ENCODE results near the gene EIF1AX. TPM values are rescaled to one million over a fixed set of nuclear protein-coding genes. Genes with fewer than 3 reads are reported as not detected.

The EIF1AX gene
- total RNA-seq, result 100 to 1,000 TPM in 5 of 7 donors, 10 to 100 TPM in 2; 67.1 to 151 (median 112) TPM
- 10 to 100 TPM; 52.8 to 54.6 TPM for polyA plus RNA-seq
- long read RNA-seq, donor 1, full-length matches to known transcripts, result 197 of 224 reads
- long read RNA-seq, donor 1, partial matches to known transcripts, result 7 of 224 reads
- long read RNA-seq, donor 1, other reads (novel, unspliced or antisense), result 20 of 224 reads
- long read RNA-seq, donor 2, full-length matches to known transcripts, result 97 of 103 reads
- long read RNA-seq, donor 2, partial matches to known transcripts, result 6 of 103 reads
- long read RNA-seq, donor 2, other reads (novel, unspliced or antisense), result 0 of 103 reads
- long read RNA-seq, donor 3, full-length matches to known transcripts, result 119 of 128 reads
- long read RNA-seq, donor 3, partial matches to known transcripts, result 3 of 128 reads
- long read RNA-seq, donor 3, other reads (novel, unspliced or antisense), result 6 of 128 reads

- WGBS, 3 donors, result 1 to 2% (median 1%) methylated on average over 40 to 82 of the region's 82 CpGs
- Histone ChIP-seq H3K9me3 (no peaks in the 10 kb centered on the region), H3K27ac (peak within 1 kb of the TSS; percentile 87 to 93), H3K27me3 (no peaks in the 10 kb centered on the region), H3K4me1 (ENCODE audit: insufficient read depth) (peaks cover 8% of the 10 kb centered on the region), H3K4me3 (peak within 1 kb of the TSS; percentile 65), H3K36me3 (no peaks in the 10 kb centered on the region)
- TF ChIP-seq POLR2A (IDR thresholded peaks at IDR 0.05) (peak; percentile 96), EP300 (IDR thresholded peaks at IDR 0.05) (peak; percentile 2), CTCF (IDR thresholded peaks at IDR 0.05) (peak in 1 of 3 donors; percentile 39)
- intact Hi-C loops (cut with DNase I), result loop anchor here in 1 of 4 donors (5.0 kb wide), 1 partner anchor 126 kb away; the partner anchor contains the start of gene RPS6KA3
- peak; percentile 99 for DNase-seq
Observed at GRCh38 chrX:20141281-20142220, at the start of gene EIF1AX. Gene EIF1AX, minus strand, starts transcription at chrX:20141838. Its CDS starts 198 bp downstream, at chrX:20141640.

GRCh38 chrX:20189171-20189570, 47.5 kb upstream of the EIF1AX start:
- TF ChIP-seq EP300 (IDR thresholded peaks at IDR 0.05) (no peak), CTCF (IDR thresholded peaks at IDR 0.05) (no peak), POLR2A (IDR thresholded peaks at IDR 0.05) (no peak)
- H3K27me3 ChIP-seq, result no peaks in the 10 kb centered on the region
- H3K4me3 ChIP-seq, result no peak overlapping the region
- H3K4me1 ChIP-seq (ENCODE audit: insufficient read depth), result no peaks in the 10 kb centered on the region
- intact Hi-C loops (cut with DNase I), result no loop called here
- H3K9me3 ChIP-seq, result no peaks in the 10 kb centered on the region
- H3K27ac ChIP-seq, result no peak overlapping the region
- no peak for DNase-seq
- no peaks in the 10 kb centered on the region for H3K36me3 ChIP-seq

GRCh38 chrX:20181598-20182329, 40.1 kb upstream of the EIF1AX start:
- Histone ChIP-seq H3K36me3 (no peaks in the 10 kb centered on the region), H3K27ac (no peak overlapping the region), H3K4me1 (ENCODE audit: insufficient read depth) (no peaks in the 10 kb centered on the region), H3K4me3 (no peak overlapping the region), H3K27me3 (no peaks in the 10 kb centered on the region), H3K9me3 (no peaks in the 10 kb centered on the region)
- intact Hi-C loops (cut with DNase I), result no loop called here
- 64 to 68% (median 68%) methylated on average over 3 of the region's 3 CpGs for WGBS, 3 donors
- DNase-seq, result no peak
- no peak for TF ChIP-seq CTCF (IDR thresholded peaks at IDR 0.05)

- no peak for DNase-seq
Observed at GRCh38 chrX:20177093-20177492, 35.5 kb upstream of the EIF1AX start.

More at GRCh38 chrX:20177093-20177492, 35.5 kb upstream of the EIF1AX start:
- H3K4me1 ChIP-seq (ENCODE audit: insufficient read depth), result no peaks in the 10 kb centered on the region
- H3K9me3 ChIP-seq, result no peaks in the 10 kb centered on the region
- intact Hi-C loops (cut with DNase I), result no loop called here
- H3K4me3 ChIP-seq, result no peak overlapping the region
- TF ChIP-seq POLR2A (IDR thresholded peaks at IDR 0.05) (no peak), EP300 (IDR thresholded peaks at IDR 0.05) (no peak), CTCF (IDR thresholded peaks at IDR 0.05) (no peak)
- H3K27me3 ChIP-seq, result no peaks in the 10 kb centered on the region
- H3K27ac ChIP-seq, result no peak overlapping the region
- H3K36me3 ChIP-seq, result no peaks in the 10 kb centered on the region
